ENCODE data around the gene TMEM72. TPM values are rescaled to one million over a fixed set of nuclear protein-coding genes. Genes with fewer than 3 reads are reported as not detected.

TMEM72 gene
- total RNA-seq, 1 donor from 2014 or later = not detected

DNA sequence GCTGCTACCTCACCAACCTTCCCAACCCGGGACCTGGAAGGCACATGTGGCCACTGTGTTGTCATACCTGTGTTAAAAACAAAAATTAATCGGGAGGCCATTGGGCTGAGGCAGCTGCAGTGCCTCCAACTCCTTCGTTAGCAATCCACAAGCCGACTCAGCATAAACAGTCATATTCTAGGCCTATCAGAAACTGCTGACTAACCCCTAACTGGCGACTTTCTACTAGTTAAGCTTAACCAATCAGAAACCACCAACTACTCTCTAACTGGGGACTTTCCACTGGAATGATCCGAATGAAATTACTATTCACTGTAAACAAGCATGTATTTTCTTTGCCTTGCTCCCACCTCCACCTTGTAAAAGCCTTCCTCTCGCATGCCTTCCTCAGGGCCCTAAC lies 14.1 kb upstream of the TMEM72 start:
- no peaks in the 10 kb centered on the region for H3K79me2 ChIP-seq (ENCODE audit: insufficient read depth, low read length)
- no peak overlapping the region for H3K4me3 ChIP-seq (ENCODE audit: insufficient read depth, low read depth, low read length)
- TF ChIP-seq, protein P1, sequence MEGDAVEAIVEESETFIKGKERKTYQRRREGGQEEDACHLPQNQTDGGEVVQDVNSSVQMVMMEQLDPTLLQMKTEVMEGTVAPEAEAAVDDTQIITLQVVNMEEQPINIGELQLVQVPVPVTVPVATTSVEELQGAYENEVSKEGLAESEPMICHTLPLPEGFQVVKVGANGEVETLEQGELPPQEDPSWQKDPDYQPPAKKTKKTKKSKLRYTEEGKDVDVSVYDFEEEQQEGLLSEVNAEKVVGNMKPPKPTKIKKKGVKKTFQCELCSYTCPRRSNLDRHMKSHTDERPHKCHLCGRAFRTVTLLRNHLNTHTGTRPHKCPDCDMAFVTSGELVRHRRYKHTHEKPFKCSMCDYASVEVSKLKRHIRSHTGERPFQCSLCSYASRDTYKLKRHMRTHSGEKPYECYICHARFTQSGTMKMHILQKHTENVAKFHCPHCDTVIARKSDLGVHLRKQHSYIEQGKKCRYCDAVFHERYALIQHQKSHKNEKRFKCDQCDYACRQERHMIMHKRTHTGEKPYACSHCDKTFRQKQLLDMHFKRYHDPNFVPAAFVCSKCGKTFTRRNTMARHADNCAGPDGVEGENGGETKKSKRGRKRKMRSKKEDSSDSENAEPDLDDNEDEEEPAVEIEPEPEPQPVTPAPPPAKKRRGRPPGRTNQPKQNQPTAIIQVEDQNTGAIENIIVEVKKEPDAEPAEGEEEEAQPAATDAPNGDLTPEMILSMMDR (IDR thresholded peaks at IDR 0.05; ENCODE audit: insufficient read depth, low read depth, low read length) = no peak
- TF ChIP-seq EZH2 (IDR thresholded peaks at IDR 0.05; ENCODE audit: insufficient read depth, low read length) = no peak
- Mint-ChIP-seq H3K4me3 (ENCODE audit: unreplicated experiment) (no peak overlapping the region), H3K4me1 (ENCODE audit: low read depth, unreplicated experiment) (peaks cover 7% of the 10 kb centered on the region), H3K36me3 (ENCODE audit: low read depth, unreplicated experiment) (peaks cover 3% of the 10 kb centered on the region), H3K27ac (ENCODE audit: unreplicated experiment) (no peak overlapping the region), H3K9me3 (ENCODE audit: unreplicated experiment) (no peaks in the 10 kb centered on the region), H3K27me3 (ENCODE audit: low read depth, unreplicated experiment) (peaks cover 5% of the 10 kb centered on the region)
- H3K4me2 ChIP-seq (ENCODE audit: low read length) = no peak overlapping the region
- no peak for DNase-seq (ENCODE audit: low read depth)
- H3K9ac ChIP-seq (ENCODE audit: low read length) = no peak overlapping the region
- H4K20me1 ChIP-seq (ENCODE audit: insufficient read depth, low read length) = no peaks in the 10 kb centered on the region
- FAIRE-seq = no peak
- H3K36me3 ChIP-seq (ENCODE audit: insufficient read depth, low read length) = no peaks in the 10 kb centered on the region
- no peaks in the 10 kb centered on the region for H3K9me3 ChIP-seq (ENCODE audit: insufficient read depth, low read depth, low read length)
- H2AFZ ChIP-seq (ENCODE audit: low read depth, low read length) = no peak overlapping the region
- H3K4me1 ChIP-seq (ENCODE audit: insufficient read depth, low read length) = no peaks in the 10 kb centered on the region
- H3K27ac ChIP-seq (ENCODE audit: low read depth, low read length) = no peak overlapping the region
- H3K27me3 ChIP-seq (ENCODE audit: insufficient read depth, low read length) = peaks cover 2% of the 10 kb centered on the region

- Mint-ChIP-seq H3K27me3 (ENCODE audit: low read depth, unreplicated experiment) (peaks cover 3% of the 10 kb centered on the region), H3K4me3 (ENCODE audit: unreplicated experiment) (no peak overlapping the region), H3K27ac (ENCODE audit: unreplicated experiment) (no peak overlapping the region), H3K4me1 (ENCODE audit: low read depth, unreplicated experiment) (peaks cover 7% of the 10 kb centered on the region), H3K9me3 (ENCODE audit: unreplicated experiment) (no peaks in the 10 kb centered on the region), H3K36me3 (ENCODE audit: low read depth, unreplicated experiment) (peaks cover 3% of the 10 kb centered on the region)
- FAIRE-seq = no peak
- TF ChIP-seq, protein P1 (IDR thresholded peaks at IDR 0.05; ENCODE audit: insufficient read depth, low read depth, low read length) = no peak
- no peak for TF ChIP-seq EZH2 (IDR thresholded peaks at IDR 0.05; ENCODE audit: insufficient read depth, low read length)
- H3K79me2 ChIP-seq (ENCODE audit: insufficient read depth, low read length) = no peaks in the 10 kb centered on the region
- no peak overlapping the region for H3K9ac ChIP-seq (ENCODE audit: low read length)
- H3K27me3 ChIP-seq (ENCODE audit: insufficient read depth, low read length) = peaks cover 2% of the 10 kb centered on the region
- no peak for DNase-seq (ENCODE audit: low read depth)
- no peak overlapping the region for H2AFZ ChIP-seq (ENCODE audit: low read depth, low read length)
- H4K20me1 ChIP-seq (ENCODE audit: insufficient read depth, low read length) = no peaks in the 10 kb centered on the region
- H3K4me3 ChIP-seq (ENCODE audit: insufficient read depth, low read depth, low read length) = no peak overlapping the region
- no peaks in the 10 kb centered on the region for H3K4me1 ChIP-seq (ENCODE audit: insufficient read depth, low read length)
- no peak overlapping the region for H3K4me2 ChIP-seq (ENCODE audit: low read length)
- no peaks in the 10 kb centered on the region for H3K9me3 ChIP-seq (ENCODE audit: insufficient read depth, low read depth, low read length)
- H3K27ac ChIP-seq (ENCODE audit: low read depth, low read length) = no peak overlapping the region
- no peaks in the 10 kb centered on the region for H3K36me3 ChIP-seq (ENCODE audit: insufficient read depth, low read length)
Measured at GRCh38 chr10:44898665-44899064, 12.5 kb upstream of the TMEM72 start.

- Histone ChIP-seq H3K4me1 (ENCODE audit: insufficient read depth, low read length) (no peaks in the 10 kb centered on the region), H3K9ac (ENCODE audit: low read length) (no peak overlapping the region), H3K36me3 (ENCODE audit: insufficient read depth, low read length) (no peaks in the 10 kb centered on the region), H3K4me3 (ENCODE audit: insufficient read depth, low read depth, low read length) (no peak overlapping the region), H3K79me2 (ENCODE audit: insufficient read depth, low read length) (no peaks in the 10 kb centered on the region), H4K20me1 (ENCODE audit: insufficient read depth, low read length) (no peaks in the 10 kb centered on the region), H3K27ac (ENCODE audit: low read depth, low read length) (no peak overlapping the region), H3K9me3 (ENCODE audit: insufficient read depth, low read depth, low read length) (no peaks in the 10 kb centered on the region), H3K4me2 (ENCODE audit: low read length) (no peak overlapping the region), H3K27me3 (ENCODE audit: insufficient read depth, low read length) (peaks cover 5% of the 10 kb centered on the region), H2AFZ (ENCODE audit: low read depth, low read length) (no peak overlapping the region)
- Mint-ChIP-seq H3K27me3 (ENCODE audit: low read depth, unreplicated experiment) (peaks cover 3% of the 10 kb centered on the region), H3K9me3 (ENCODE audit: unreplicated experiment) (no peaks in the 10 kb centered on the region), H3K4me1 (ENCODE audit: low read depth, unreplicated experiment) (peaks cover 7% of the 10 kb centered on the region), H3K36me3 (ENCODE audit: low read depth, unreplicated experiment) (peaks cover 3% of the 10 kb centered on the region), H3K27ac (ENCODE audit: unreplicated experiment) (peak overlapping the region; percentile 69), H3K4me3 (ENCODE audit: unreplicated experiment) (no peak overlapping the region)
- DNase-seq (ENCODE audit: low read depth) = no peak
- no peak for FAIRE-seq
- TF ChIP-seq, protein P1 (IDR thresholded peaks at IDR 0.05; ENCODE audit: insufficient read depth, low read depth, low read length) = no peak
- TF ChIP-seq EZH2 (IDR thresholded peaks at IDR 0.05; ENCODE audit: insufficient read depth, low read length) = no peak
Measured at GRCh38 chr10:44899450-44900080, 11.6 kb upstream of the TMEM72 start.
